ENCODE data around the gene PRRG1. TPM values are rescaled to one million over a fixed set of nuclear protein-coding genes. Genes with fewer than 3 reads are reported as not detected.

PRRG1 gene
- total RNA-seq, 2 donors from 2014 or later: 3.1 to 5.2 TPM

- Histone ChIP-seq H3K9ac (ENCODE audit: extremely low read depth, low read length, poor library complexity, severe bottlenecking) (no peak overlapping the region), H3K9me3 (ENCODE audit: control insufficient read depth, low read length) (no peaks in the 10 kb centered on the region), H3K4me1 (ENCODE audit: control insufficient read depth, insufficient read depth, low read length) (no peaks in the 10 kb centered on the region), H3K4me3 (ENCODE audit: low read length) (no peak overlapping the region), H3K27me3 (ENCODE audit: control insufficient read depth, insufficient read depth, low read length, poor library complexity, severe bottlenecking) (no peaks in the 10 kb centered on the region), H3K27ac (ENCODE audit: low read depth, low read length) (no peak overlapping the region), H3K36me3 (ENCODE audit: control insufficient read depth, insufficient read depth, low read length) (no peaks in the 10 kb centered on the region)
- no peak for TF ChIP-seq CTCF (conservative IDR thresholded peaks at IDR 0.05)
- no peak for DNase-seq
- Mint-ChIP-seq H3K27ac (no peak overlapping the region), H3K9me3 (peaks cover 42% of the 10 kb centered on the region), H3K36me3 (ENCODE audit: low read depth) (no peaks in the 10 kb centered on the region), H3K4me3 (no peak overlapping the region), H3K4me1 (no peaks in the 10 kb centered on the region), H3K27me3 (ENCODE audit: insufficient read depth) (no peaks in the 10 kb centered on the region)
- 88 to 100% methylated on average over 1 to 3 of the region's 3 CpGs for WGBS, 2 experiments (ENCODE audit: insufficient coverage in 1 of 2, insufficient read length in 1 of 2)
These were observed 8.3 kb downstream of the PRRG1 start for GRCh38 chrX:37357436-37357835.

- no peak for DNase-seq
- Mint-ChIP-seq H3K9me3 (peaks cover 41% of the 10 kb centered on the region), H3K27me3 (ENCODE audit: insufficient read depth) (no peaks in the 10 kb centered on the region), H3K4me3 (no peak overlapping the region), H3K36me3 (ENCODE audit: low read depth) (no peaks in the 10 kb centered on the region), H3K4me1 (no peaks in the 10 kb centered on the region), H3K27ac (no peak overlapping the region)
- Histone ChIP-seq H3K27ac (ENCODE audit: low read depth, low read length) (no peak overlapping the region), H3K4me1 (ENCODE audit: control insufficient read depth, insufficient read depth, low read length) (no peaks in the 10 kb centered on the region), H3K4me3 (ENCODE audit: low read length) (no peak overlapping the region), H3K36me3 (ENCODE audit: control insufficient read depth, insufficient read depth, low read length) (no peaks in the 10 kb centered on the region), H3K27me3 (ENCODE audit: control insufficient read depth, insufficient read depth, low read length, poor library complexity, severe bottlenecking) (no peaks in the 10 kb centered on the region), H3K9me3 (ENCODE audit: control insufficient read depth, low read length) (no peaks in the 10 kb centered on the region), H3K9ac (ENCODE audit: extremely low read depth, low read length, poor library complexity, severe bottlenecking) (no peak overlapping the region)
- WGBS, 2 experiments (ENCODE audit: insufficient coverage in 1 of 2, insufficient read length in 1 of 2): no CpG with 5 or more reads among the region's 2 CpGs
- no peak for TF ChIP-seq CTCF (conservative IDR thresholded peaks at IDR 0.05)
These were observed 12.4 kb downstream of the PRRG1 start for GRCh38 chrX:37361596-37361995.

GRCh38 chrX:37364666-37365065 lies 15.5 kb downstream of the PRRG1 start:
- Mint-ChIP-seq H3K36me3 (ENCODE audit: low read depth) (no peaks in the 10 kb centered on the region), H3K27me3 (ENCODE audit: insufficient read depth) (no peaks in the 10 kb centered on the region), H3K9me3 (peaks cover 36% of the 10 kb centered on the region), H3K4me3 (no peak overlapping the region), H3K27ac (no peak overlapping the region), H3K4me1 (no peaks in the 10 kb centered on the region)
- Histone ChIP-seq H3K36me3 (ENCODE audit: control insufficient read depth, insufficient read depth, low read length) (no peaks in the 10 kb centered on the region), H3K9ac (ENCODE audit: extremely low read depth, low read length, poor library complexity, severe bottlenecking) (no peak overlapping the region), H3K27ac (ENCODE audit: low read depth, low read length) (no peak overlapping the region), H3K9me3 (ENCODE audit: control insufficient read depth, low read length) (no peaks in the 10 kb centered on the region), H3K4me3 (ENCODE audit: low read length) (no peak overlapping the region), H3K27me3 (ENCODE audit: control insufficient read depth, insufficient read depth, low read length, poor library complexity, severe bottlenecking) (no peaks in the 10 kb centered on the region), H3K4me1 (ENCODE audit: control insufficient read depth, insufficient read depth, low read length) (no peaks in the 10 kb centered on the region)
- 93% methylated on average over 1 of the region's 3 CpGs; no CpG with 5 or more reads in 1 of the 2 experiments for WGBS, 2 experiments (ENCODE audit: insufficient coverage in 1 of 2, insufficient read length in 1 of 2)
- TF ChIP-seq CTCF (conservative IDR thresholded peaks at IDR 0.05): no peak
- no peak for DNase-seq

Measured in endodermal cell (in vitro differentiated cells).